GM19372 (cell line): ENCODE measurements around the gene CHKA.
"Not testable (repeated sequence)": the region's sequence is repeated elsewhere in the genome, so short reads cannot be mapped to it uniquely, and the experiment has no call there.

Source experiments
- ATAC-seq: cut with Tn5 transposase; IDR thresholded peaks from one replicate; pipeline ENCODE4 v1.9.1; 2021; ENCODE audit warnings: mild to moderate bottlenecking, low read depth, moderate library complexity; ENCODE audit not compliant: unreplicated experiment

The CHKA gene

DNA sequence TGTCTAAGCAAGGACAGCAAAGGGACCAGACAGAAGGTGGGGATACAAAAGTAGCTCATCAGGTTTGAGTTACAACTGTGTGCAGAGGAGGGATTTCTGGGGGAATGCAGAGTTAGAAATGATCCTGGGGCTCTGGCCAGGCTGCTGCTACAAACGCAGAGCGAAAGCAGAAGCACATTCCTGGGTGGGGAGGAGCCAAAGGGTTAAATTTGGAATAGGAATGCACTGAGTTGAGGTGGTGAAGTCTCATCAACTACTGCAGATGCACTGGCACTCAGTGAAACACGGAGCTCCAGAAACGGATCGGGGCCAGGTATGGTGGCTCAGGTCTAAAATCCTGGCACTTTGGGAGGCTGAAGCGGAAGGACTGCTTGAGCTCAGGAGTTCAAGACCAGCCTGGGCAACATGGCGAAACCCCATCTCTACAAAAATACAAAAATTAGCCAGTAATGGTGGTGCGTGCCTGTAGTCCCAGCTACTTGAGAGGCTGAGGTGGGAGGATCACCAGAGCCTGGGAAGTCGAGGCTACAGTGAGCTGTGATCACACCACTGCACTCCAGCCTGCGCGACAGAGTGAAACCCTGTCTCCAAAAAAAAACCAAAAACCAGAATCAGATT lies 3.2 kb downstream of the CHKA start:
- ATAC-seq = no peak

DNA sequence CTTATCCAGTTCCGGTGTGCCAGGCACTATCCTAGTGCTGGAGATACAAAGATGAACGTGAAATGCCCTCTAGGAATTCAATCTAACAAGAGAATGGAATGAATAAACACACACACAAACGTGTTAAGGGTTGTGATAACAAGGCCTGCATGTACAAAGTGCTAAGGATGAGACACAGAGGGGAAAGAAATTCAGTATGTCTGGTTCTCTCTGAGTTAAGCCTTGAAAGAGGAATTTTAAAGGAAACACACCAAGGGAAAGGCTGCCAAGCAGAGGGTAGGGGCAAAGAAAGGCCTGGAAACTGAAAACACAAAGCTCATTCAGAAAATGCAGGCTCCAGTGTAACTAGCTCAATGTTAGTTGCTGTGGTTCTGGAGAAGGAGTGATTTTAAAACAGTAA lies 4.2 kb downstream of the CHKA start:
- ATAC-seq = no peak

DNA sequence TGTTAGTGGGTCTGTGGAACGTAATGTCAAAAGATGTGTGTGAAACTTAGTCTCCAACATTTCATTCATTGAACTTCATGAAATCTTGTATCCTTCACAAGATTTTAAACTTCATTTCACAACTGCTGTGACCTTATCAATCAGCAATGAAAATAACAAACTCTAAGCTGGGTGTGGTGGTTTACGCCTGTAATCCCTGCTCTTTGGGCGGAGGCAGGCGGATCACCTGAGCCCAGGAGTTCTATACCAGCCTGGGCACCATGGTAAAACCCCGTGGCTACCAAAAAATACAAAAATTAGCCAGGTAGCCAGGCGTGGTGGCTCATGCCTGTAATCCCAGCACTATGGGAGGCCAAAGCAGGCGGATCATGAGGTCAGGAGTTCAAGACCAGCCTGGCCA lies 5.1 kb downstream of the CHKA start:
- ATAC-seq = no peak

DNA sequence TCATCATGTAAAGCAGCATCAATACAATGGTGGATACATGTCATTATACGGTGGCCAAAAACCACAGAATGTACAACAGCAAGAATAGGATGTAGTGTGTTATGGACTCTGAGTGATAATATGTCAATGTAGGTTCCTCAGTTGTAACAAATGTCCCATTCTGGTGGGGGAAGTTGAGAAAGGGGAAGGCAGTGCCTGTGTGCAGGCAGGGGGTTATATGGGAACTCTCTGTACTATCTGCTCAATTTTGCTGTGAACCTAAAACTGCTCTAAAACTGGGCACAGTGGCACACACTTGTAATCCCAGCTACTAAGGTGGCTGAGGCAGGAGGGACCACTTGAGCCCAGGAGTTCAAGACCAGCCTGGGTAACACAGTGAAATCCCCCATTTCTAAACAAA lies 5.9 kb downstream of the CHKA start:
- ATAC-seq = no peak

DNA sequence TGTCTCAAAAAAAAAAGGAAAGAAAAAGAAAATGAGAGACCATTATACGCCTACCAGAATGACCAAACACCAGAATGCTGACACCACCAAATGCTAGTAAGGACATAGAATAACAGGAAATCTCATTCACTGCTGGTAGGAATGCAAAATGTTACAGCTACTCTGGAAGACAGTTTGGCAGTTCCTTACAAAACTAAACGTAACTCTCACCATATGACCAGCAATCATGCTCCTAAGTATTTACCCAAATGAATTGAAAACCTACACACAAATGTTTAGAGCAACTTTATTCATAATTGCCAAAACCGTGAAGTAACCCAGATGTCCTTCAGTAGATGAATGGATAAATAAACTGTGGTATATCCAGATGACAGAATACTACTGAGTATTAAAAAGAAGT lies 7.2 kb downstream of the CHKA start:
- ATAC-seq = no peak

DNA sequence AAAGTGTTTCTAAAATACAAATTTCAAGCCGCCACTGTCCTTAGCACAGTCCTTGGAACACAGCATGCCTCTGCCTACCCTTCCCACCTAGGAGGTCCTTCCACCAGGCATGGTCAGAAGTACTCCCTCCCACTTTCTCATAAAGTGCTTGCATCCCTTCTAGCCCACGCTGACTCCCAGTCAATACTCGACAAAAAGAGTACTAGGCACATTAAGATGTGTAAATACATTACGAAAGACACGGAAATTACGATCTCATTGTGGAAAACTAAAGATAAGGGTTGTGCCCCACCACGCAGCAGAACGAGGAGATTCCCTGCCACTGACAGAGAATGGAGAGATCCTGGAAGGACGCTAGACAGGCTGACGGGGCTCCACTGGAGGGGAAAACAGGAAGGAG lies 13.5 kb downstream of the CHKA start:
- ATAC-seq = no peak

DNA sequence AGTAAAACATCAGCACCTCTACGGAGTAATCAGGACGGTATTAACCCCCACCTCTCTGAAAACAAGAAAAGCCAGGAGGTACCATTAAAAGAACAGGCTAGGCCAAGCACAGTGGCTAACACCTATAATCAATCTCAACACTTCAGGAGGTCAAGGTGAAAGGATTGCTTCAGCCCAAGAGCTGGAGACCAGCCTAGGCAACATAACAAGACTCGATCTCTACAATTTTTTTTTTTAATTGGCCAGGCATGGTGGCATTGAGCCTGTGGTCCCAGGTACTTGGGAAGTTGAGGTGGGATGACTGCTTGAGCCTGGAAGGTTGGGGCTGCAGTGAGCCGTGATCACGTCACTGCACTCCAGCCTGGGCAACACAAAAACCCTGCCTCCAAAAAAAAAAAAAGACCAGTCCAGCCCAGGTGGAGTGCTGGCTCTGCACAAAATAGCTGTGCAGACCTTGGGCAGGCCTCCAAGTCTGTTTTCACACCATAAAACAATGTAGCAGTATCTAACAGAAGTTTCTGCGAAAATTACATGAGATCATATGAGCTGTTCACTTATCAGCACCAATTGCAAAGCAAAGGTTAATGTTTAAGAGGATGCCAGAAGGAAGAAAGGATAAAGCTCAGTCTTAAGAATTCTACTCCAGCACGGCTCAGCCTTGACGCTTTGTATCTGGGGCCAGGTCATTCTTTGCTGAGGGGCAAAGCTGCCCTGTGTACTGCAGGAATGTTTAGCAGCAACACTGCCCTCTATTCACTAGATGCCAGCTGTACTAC lies 14.8 kb downstream of the CHKA start:
- ATAC-seq = no peak

DNA sequence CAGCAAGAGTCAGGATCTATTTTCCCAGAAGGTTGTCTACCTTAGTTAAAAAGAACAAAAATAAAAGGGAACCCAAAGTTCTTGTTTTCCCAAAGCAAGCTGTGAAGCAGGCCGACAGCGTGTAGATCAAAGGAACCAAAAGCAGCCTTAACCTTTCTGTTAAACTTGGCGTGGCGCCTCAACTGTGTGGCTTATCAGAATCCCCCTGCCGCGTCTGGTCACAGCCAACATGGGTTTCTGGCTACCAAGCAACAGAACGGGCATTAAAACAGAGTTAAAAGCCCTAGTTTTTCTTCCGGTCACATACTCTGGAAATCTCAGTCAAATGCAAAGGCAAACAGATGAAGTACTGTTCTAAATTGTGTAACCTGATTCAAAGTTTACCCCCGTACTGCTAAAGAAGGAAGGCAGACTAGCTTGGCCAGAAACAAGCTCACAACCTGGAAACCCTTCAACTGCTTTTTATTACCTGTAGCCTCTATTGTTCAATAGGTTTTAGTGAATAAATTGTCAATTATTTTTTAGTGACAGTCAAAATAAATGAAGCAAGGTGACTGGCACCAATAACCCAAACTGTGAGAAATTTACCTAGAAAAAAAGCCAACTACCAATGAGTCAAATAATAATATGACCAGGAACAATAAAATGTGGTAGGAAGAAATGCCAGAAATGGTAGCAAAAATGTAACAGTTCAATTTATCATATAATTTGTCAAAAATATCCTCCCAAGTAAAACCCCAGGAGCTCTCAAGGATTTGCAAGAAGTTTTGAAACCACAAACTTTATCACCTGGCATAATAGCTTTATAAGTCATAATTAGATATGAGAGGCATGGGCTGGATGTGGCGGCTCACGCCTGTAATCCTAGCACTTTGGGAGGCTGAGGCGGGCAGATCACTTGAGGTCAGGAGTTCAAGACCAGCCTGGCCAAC lies 21.4 kb downstream of the CHKA start:
- ATAC-seq = no peak

DNA sequence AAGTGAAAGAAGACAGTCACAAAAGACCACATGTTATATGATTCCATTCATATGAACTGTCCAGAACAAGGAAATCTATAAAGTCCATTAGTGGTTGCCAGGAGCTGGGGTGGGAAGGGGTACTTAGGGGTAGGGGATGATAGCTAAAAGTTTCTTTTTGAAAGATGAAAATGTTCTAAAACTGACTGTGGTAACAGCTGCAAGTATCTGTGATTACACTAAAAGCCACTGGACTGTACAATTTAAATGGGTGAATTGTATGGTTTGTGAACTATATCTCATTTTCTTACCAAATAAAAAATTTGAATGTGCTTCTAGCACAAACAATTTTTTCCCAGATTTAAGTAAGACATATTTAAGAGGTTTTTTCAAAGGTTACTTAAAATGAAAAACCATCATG lies 22.1 kb downstream of the CHKA start:
- ATAC-seq = no peak

DNA sequence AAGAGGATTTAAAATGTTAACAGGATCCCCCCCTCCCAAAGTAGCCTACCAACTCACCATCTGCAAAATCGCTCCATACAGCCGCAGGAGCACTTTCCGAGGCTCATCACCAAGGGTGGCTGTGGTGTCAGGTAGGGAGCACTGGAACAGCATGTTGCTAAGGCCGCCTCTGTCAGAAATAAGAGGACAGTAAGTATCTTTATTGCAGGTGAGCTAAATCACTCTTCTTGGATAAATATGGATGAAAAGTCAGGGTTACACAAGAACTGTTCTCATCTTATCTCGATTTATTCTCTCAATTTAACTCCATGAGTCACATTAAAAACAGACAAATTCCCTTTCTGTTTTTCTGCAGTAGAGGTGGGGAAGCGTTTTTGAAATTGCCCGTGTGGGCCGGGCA lies 24.2 kb downstream of the CHKA start:
- no peak for ATAC-seq

DNA sequence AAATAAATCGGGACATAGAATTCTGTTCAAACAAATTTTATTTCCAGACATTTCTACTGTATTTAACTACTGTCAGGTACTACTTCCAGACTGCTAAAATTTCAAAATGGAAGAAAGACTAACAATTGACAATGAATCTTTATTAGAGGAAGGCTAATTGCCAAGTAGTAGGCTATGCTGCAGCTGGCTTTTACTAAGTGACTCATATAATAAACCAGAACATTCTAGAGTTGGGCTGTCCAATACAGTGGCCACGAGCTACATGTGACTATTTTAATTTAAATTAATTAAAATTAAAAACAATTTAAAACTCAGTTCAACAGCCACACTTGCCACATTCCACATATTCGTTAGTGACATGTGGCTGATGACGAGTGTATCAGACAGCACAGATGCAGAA lies 27.6 kb downstream of the CHKA start:
- no peak for ATAC-seq

DNA sequence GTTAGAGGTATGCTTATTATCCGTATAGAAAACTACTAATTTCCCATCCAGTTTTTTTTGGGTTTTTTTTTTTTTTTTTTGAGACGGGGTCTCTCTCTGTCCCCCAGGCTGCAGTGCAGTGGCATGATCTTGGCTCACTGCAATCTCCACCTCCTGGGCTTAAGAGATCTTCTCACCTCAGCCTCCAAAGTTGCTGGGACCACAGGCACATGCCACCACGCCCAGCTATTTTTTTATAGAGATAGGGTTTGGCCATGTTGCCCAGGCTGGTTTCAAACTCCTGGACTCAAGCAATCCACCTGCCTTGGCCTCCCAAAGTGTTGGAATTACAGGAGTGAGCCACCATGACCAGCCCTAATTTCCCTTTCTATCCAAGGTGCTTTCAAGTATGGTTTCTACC lies 28.2 kb downstream of the CHKA start:
- not testable (repeated sequence) for ATAC-seq

DNA sequence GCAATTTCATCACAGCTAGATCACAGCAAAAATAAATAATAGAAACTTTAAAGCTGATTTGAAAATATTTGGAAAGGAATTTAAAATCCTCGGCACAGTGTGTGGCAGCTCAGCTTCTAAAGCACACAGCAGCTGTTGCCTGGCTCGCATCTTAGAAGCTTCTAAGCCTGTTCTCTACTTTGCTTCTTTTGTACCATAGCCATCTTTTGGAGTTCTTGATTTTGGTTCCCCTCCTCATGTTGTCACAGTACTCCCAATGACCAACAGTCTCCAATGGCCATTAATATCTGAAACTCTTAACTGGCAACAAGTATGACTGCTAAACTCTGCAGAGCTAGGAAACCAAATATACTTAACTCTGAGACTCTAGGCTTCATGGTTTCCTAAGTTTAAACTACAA lies 28.8 kb downstream of the CHKA start:
- ATAC-seq = no peak

DNA sequence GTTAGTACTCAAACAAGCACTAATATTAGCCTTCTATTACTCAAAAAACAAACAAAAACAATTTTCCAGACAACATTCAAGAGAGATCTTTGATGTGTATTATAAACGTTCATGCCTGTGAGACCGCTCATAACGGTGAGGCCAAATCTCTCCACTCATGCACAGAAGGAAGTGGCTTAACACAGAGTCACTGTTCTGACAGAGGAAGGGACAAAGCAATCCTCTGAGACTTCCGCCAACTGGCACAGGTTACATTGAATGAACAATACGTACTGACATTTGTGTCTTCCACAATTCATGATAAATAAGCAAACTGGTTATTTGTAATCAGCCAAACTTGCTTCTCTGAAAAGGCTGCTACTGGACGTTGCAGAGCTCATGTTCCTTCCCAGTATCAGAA lies 30.5 kb downstream of the CHKA start:
- ATAC-seq = no peak

DNA sequence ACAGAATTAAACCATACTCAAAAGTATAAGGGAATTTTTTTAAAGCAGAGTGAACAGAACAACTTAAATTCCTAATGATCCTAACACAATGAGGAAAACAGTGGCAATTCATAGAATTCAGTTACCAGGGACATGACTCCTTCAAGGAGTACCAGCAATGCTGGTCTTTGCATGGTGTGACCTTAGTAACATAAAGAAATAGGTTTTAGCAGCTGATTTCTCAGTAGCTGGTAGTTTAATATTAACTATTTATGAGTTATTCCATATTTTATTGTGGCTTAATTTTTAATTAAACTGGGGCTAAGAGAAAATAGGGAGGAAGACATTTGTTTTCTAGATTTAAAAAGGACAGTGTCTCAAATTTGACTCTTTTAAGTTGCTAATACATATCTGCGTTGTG lies 30.9 kb downstream of the CHKA start:
- no peak for ATAC-seq

DNA sequence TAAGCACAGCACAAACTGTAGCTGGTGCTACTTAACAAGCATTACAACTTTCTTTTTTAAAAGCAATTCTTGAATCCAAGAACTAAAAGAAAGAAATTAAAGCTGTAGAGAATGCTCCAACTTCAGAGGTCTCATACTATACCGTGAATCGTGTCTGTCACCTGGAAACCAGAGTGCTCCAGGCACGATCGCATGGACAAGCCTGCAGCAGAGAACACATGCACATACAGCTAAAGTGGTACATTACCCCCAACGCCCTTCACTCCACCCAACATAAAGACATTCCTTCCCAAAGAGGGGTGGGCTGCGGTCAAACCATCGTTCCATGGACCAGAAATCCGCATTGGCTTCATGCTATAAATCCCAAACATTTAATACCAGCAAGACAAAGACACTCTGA lies 31.5 kb downstream of the CHKA start:
- ATAC-seq = no peak

DNA sequence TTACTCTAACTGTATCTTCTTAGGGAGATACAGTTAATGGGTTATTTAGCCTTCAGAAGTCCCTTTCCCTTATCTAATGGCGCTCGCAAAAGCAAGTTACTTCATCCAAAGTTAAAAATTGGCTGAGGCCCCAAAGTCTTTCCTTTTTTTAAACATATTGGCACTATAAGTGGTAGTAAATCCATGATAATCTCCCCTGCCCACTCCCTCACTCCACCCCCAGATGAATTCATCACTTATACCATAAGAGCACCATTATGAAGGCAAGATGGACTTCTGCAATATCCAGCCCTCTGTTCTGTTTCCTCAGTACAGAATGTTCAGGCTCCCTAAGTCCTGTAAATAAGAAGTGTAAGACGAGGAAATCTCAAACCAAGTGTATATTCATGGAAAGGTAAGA lies 37.7 kb downstream of the CHKA start:
- ATAC-seq = no peak

DNA sequence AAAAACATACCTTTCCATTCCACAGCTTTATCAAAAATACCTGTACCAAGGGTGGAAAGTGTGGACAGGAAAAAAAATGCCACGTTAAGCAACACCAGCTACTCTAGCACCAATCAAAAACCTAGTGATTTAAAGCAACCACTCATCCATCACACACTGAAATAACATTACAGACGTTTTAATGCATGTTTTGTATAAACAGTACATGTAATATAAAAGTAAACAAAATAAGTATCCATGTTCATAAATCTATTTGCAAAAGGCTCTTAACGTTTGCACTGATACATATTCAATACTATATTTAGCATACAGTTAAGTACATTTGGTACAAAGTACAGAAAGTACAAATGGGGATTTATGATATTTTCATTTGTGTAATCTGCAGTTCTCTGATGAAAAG lies 38.7 kb downstream of the CHKA start:
- no peak for ATAC-seq

DNA sequence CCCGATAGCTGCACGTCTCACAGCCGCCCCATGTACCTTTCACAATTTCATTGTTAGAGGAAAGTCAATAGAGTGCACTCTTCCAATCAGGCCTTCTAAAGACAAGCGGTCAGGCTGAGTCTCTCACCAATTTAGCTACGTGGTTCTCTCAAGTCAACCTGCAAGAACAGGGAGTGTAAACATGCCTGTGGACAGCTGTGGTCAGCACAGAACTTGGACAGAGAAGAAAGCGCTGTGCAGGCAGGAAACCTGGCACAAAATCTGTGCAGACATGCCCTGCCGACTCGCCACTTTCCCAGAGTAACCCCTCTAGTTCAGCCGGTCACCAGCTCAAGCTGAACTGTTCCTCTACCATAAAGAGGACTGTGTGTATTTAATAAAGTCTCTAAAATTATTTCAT lies 39.5 kb downstream of the CHKA start:
- ATAC-seq = no peak

DNA sequence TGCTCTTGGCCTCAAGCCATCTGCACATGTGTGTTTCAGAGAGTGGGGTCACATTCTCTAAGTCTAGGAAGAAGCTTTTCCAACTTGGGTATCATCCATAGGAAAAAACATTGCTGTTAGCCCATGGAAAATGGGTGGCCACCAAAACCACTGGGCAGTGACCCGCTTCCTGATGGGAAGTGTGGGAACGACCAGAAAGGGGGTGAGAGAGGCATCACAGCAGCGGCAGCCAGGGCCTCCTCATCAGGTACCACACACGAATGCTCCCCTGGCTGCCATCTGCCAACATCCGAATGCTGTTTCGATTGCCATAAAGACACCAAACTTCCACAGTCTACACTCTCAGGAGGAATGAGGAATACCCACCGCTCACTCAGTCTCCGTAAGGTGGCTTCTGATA lies 40.3 kb downstream of the CHKA start:
- ATAC-seq = no peak
